GM12872 (cell line): Measurements from ENCODE around the gene ST8SIA5.

Experiments
- CTCF ChIP-seq: IDR thresholded peaks from 3 replicates; pipeline ENCODE4 v1.5.1; 2011; ENCODE audit warnings: low read depth, mild to moderate bottlenecking, low read length, moderate library complexity; ENCODE audit not compliant: insufficient read depth

ST8SIA5 gene

GRCh38 chr18:46711444-46711863 is 45.4 kb downstream of the ST8SIA5 start:
- TF ChIP-seq CTCF: no peak

- TF ChIP-seq CTCF: no peak
These were observed 49.9 kb downstream of the ST8SIA5 start for GRCh38 chr18:46706968-46707367.

GRCh38 chr18:46705521-46705920 is 51.3 kb downstream of the ST8SIA5 start:
- no peak for TF ChIP-seq CTCF

- TF ChIP-seq CTCF: no peak
These were observed 52.0 kb downstream of the ST8SIA5 start for GRCh38 chr18:46704816-46705215.

- no peak for TF ChIP-seq CTCF
These were observed 52.7 kb downstream of the ST8SIA5 start for GRCh38 chr18:46704189-46704588.

- no peak for TF ChIP-seq CTCF
These were observed 54.4 kb downstream of the ST8SIA5 start for GRCh38 chr18:46702471-46702870.

GRCh38 chr18:46700066-46700824 is 56.6 kb downstream of the ST8SIA5 start:
- no peak for TF ChIP-seq CTCF

- TF ChIP-seq CTCF: no peak
These were observed 60.2 kb downstream of the ST8SIA5 start for GRCh38 chr18:46696702-46697101.
